GM21381 (cell line): ENCODE measurements around the gene USP11.
"Not testable (repeated sequence)": the region's sequence is repeated elsewhere in the genome, so short reads cannot be mapped to it uniquely, and the experiment has no call there.

Experiments
- ATAC-seq: cut with Tn5 transposase; IDR thresholded peaks from one replicate; pipeline ENCODE4 v1.9.1; 2021; ENCODE audit warnings: mild to moderate bottlenecking, moderate library complexity; ENCODE audit not compliant: unreplicated experiment

USP11 gene

DNA sequence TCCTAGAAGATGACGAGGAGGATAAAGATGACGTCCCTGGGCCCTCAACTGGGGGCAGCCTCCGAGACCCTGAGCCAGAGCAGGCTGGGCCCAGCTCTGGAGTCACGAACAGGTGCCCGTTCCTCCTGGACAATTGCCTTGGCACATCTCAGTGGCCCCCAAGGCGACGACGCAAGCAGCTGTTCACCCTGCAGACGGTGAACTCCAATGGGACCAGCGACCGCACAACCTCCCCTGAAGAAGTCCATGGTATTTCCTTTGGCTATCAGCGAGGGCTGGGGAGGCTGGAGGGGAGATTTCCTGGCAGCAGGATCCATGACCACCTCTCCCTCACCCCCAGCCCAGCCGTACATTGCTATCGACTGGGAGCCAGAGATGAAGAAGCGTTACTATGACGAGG is 11.9 kb downstream of the USP11 start:
- no peak for ATAC-seq

DNA sequence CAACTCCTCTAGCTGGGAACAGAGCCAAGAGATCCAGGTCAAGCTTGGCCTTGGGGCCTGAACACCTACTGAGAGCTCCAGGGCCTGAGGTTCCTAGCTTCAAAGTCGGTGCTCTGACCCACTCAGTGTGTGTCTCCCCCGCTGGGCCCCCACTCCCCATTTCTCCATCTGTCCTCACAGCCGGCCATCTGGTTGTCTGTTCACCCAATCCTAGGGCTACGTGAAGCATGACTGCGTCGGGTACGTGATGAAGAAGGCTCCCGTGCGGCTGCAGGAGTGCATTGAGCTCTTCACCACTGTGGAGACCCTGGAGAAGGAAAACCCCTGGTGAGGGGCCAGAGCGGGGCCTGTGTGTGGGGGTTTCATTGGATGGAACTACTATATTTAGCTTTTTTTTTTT is 12.3 kb downstream of the USP11 start:
- no peak for ATAC-seq

DNA sequence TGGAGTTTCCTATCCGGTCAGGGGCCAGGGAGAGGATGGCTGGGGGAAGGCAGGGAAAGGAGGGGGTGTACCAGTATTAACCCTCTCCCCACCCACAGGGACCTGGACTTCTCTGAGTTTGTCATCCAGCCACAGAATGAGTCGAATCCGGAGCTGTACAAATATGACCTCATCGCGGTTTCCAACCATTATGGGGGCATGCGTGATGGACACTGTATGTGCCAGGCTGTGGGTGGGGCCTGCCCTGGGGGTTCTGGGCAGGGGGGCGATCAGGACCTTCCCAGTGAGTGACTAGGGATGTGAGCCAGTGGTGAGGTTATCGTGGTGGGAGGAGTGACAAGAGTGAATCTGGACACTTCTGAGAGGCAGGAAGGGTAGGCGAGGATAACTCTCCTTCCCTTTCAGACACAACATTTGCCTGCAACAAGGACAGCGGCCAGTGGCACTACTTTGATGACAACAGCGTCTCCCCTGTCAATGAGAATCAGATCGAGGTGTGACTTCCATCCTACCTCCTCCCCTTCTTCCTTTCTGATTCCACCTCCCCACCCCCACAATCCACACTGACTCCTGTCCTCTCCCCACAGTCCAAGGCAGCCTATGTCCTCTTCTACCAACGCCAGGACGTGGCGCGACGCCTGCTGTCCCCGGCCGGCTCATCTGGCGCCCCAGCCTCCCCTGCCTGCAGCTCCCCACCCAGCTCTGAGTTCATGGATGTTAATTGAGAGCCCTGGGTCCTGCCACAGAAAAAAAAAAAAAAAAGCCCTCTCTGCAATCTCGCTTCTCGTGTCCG is 14.6 kb downstream of the USP11 start:
- no peak for ATAC-seq

DNA sequence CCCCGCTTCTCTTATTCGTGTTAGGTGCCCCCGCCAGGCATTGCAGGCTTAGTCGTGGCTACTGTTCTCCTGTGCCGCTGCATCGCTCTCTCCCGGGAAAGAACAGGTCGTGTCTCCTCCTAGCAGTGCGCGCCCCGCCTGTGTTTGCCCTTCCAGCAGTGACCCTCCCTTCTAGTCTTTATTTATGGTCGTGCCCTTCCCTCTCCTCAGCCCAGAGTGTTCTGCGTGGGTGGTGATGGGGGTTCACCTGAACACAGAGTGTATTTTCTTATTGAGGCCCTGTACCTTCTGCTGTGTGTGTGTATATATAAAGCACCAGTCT is 15.2 kb downstream of the USP11 start:
- ATAC-seq = no peak

DNA sequence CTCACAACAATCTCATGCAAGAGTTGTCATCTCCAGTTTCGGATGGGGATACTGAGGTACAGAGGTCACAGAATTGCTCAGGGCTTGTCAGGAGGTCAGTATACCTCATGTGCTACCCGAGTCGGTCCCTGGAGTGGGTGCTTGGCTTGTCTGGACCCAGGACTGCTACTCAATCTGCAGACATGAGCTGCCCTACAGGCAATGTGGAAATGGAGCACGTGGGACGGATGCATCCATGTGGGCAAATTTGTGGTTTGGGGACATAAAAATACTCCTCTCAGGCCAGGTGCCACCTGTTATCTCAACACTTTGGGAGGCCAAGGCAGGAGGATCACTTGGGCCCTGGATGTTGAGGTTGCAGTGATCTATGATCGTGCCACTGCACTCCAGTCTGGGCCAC is 15.8 kb downstream of the USP11 start:
- ATAC-seq = no peak

DNA sequence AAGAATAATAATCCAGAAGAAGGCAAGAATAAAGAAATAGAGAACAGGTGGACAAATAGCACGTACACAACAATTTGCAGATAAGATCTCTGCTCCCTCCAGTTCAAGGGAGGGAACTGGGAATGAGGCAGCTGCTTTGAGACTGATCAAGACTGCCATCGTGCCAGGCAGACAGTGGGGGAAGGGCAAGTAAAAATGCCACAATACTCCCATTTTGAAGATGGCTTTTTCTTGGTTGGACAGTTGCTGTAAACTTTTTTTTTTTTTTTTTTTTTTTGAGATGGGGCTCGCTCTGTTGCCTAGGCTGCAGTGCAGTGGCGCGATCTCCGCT is 17.2 kb downstream of the USP11 start:
- ATAC-seq = no peak

GRCh38 chrX:47257620-47258019 is 24.8 kb downstream of the USP11 start:
- ATAC-seq = not testable (repeated sequence)

DNA sequence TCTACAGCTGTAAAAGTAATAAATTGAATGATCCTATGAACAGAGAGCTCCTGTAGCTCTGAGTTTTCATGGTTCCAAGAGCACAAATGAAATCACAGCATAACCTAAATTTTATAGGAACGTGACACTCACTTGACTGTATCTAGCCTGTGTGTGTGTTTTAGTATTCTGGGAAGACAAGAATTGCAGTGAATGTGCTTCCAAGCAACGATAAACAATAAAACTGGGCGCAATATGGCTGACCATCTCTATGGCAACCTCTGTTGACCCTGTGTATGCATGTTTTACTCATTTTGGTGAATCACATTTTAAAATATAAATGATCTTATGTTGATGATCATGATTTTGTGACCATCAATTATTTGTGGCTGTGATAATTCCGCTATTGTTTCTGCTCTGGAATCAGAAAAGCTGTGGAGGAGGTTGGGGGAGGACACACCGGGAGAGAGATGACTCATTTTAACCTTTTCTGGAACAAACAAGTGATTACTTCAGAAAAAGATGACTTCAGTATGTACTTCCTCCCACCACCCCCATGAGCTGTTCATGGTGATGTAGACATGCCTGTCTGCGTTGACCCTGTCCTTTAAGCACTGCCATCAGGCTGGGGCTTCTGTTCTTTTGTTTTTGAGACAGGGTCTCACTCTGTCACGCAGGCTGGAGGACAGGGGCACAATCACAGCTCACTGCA is 31.8 kb downstream of the USP11 start:
- ATAC-seq = no peak

DNA sequence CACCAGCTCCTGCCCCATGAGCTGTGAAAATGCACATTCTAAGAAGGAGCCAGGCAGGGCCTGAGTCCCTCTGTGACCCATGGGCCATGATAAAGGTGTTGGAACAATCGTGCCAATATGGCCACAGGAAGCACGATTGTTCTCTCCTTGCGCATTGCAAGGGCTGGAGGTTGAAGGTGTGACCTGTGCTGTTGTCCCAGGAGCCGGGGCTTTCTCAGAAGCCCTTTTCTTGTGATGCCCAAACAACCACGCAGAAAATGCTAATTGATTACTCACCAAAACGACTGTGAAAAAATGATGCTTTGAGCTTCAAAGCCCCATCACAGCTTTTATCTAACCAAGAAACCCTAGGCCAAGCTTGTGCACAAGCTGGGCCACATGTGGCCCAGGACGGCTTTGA is 33.8 kb downstream of the USP11 start:
- ATAC-seq = no peak

GRCh38 chrX:47272013-47272408 is 39.2 kb downstream of the USP11 start:
- no peak for ATAC-seq

- ATAC-seq = no peak
Measured at GRCh38 chrX:47273011-47273730, 40.4 kb downstream of the USP11 start.

GRCh38 chrX:47278691-47279090 is 45.9 kb downstream of the USP11 start:
- no peak for ATAC-seq

DNA sequence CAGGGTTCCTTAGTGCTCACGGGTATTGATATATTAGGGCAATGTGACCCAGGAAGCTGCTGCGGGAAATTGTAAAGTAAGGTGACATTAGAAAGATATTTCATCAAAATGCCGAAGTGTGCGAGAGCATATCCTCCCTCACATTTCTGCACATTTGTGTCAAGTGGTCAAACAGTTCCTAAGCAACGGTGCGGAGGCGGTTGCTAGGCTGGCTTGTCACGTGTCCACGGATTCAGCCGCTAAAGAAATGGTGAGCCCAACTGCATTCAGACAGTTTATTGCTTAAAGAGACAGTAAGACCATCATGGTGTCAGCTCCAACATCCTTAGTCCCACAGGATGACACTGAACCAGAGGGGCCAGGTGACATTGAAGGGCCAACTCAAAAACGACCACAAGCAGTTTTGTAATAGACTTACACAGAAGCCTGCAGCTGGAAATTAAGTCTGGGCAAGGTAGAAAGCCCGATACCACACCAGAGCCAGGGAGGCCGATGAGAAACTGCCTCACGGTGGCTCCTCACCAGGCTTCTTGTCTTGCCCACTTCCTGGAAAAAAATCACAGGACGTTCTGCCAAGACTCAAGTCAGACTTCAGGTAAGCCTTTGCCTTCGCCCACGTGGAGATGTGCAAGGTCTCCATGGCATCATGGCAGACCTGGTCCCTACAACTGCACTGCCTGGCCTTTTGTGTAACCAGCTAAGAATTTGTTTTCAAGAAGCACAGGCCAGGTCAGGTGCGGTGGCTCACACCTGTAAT is 50.4 kb downstream of the USP11 start:
- no peak for ATAC-seq

DNA sequence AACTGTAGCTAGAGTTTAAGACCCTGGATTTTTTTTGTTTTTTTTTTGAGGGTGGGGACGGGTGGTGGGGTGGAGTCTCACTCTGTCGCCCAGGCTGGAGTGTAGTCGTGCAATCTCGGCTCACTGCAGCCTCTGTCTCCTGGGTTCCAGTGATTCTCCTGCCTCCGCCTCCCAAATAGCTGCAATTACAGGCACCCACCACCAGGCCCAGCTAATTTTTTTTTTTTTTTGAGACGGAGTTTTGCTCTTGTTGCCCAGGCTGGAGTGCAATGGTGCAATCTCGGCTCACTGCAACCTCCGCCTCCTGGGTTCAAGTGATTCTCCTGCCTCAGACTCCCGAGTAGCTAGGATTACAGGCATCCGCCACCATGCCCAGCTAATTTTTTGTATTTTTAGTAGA is 51.8 kb downstream of the USP11 start:
- not testable (repeated sequence) for ATAC-seq

DNA sequence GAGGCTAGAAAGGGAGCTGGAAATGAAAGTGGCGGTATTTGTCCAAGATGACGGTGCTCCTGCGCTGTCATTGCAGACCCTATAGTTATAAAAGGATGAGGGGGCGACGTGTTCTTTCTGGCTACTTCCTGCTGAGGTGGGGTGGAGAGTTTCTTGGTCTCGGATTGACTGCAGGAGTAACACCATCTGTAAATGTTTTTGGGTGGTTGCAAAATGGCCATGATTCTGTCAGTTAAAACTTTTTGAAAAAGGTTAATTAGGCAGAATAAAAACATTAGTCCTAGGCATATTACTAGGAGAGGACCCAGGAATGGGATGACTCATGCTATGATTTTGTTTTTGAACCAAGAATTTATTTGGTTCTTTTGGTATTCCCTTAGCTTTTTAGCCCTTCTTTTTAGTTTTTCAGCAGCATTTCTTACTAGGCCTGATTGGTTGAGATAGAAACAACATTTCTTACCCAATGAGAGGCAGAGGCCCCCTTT is 53.1 kb downstream of the USP11 start:
- ATAC-seq = no peak

DNA sequence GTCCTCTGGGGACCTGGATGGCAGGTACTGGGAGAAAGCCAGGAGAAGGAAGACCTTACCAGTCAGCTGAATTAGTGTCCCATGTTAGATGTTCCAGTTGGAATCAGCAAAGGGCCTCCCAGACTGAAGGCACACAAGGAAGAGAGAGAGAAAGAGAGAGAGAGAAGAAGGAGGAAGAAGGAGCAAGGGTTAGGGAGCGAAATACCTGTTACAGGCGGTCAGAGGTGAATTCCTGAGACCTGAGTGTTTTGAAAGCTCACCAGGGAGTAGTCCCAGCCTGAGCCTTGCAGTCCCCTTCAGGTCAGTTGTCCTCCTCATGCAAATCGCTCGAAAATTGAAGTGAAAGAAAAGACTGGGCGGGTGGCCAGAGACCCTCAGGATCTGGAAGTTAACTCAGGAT is 60.3 kb downstream of the USP11 start:
- ATAC-seq = no peak

GRCh38 chrX:47296766-47297365 is 64.1 kb downstream of the USP11 start:
- ATAC-seq = no peak

DNA sequence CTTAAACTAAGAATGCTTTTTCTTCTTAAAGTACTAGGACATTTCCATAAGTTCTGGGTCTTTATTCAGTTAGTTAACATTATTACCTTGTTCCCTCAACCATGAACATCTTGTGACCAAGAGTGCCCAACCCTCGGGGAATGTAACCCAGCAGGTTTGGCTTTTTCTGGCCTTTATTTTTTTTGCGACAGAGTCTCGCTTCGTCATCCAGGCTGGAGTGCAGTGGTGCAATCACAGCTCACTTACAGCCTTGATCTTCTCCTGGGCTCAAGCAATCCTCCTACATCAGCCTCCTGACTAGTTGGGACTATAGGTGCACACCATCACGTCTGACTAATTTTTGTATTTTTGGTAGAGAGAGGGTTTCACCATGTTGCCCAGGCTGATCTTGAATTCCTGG is 65.1 kb downstream of the USP11 start:
- no peak for ATAC-seq
